GM12875 (cell line): ENCODE results near the gene TRIM44.
A peak's percentile ranks its signal among the peaks of the same experiment; 100 is the strongest.

Source experiments
- H3K4me3 ChIP-seq: one replicate; pipeline ENCODE4 v1.5.1; 2011; ENCODE audit warnings: low read depth, low read length, control low read depth
- TF ChIP-seq, protein P1 (sequence below): IDR thresholded peaks from 2 replicates; pipeline ENCODE4 v1.5.1; 2011; ENCODE audit warnings: low read depth, mild to moderate bottlenecking, control low read depth, inconsistent platforms, low read length, moderate library complexity, borderline replicate concordance; ENCODE audit not compliant: insufficient read depth

TRIM44 gene

DNA sequence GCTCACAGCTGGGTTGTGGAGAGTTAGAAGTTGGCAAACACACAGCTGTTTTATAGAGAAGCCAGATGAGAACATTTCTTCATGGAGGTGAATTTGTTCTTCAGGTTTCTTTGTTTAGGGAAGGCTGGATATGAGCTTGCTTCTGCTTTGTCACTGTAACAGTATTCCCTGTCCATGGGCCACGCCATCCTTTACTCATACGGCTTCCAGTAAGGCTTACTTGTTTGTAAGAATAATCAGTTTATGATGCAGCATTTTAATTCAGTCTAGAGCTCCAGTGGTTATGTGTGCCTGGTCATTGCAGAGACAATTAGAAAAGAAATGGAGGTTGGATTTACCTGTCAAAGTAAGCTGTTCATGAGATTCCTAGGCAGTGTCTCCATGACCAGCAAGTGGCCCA is 131.8 kb downstream of the TRIM44 start:
- TF ChIP-seq, protein P1, sequence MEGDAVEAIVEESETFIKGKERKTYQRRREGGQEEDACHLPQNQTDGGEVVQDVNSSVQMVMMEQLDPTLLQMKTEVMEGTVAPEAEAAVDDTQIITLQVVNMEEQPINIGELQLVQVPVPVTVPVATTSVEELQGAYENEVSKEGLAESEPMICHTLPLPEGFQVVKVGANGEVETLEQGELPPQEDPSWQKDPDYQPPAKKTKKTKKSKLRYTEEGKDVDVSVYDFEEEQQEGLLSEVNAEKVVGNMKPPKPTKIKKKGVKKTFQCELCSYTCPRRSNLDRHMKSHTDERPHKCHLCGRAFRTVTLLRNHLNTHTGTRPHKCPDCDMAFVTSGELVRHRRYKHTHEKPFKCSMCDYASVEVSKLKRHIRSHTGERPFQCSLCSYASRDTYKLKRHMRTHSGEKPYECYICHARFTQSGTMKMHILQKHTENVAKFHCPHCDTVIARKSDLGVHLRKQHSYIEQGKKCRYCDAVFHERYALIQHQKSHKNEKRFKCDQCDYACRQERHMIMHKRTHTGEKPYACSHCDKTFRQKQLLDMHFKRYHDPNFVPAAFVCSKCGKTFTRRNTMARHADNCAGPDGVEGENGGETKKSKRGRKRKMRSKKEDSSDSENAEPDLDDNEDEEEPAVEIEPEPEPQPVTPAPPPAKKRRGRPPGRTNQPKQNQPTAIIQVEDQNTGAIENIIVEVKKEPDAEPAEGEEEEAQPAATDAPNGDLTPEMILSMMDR: no peak
- no peak overlapping the region for H3K4me3 ChIP-seq

DNA sequence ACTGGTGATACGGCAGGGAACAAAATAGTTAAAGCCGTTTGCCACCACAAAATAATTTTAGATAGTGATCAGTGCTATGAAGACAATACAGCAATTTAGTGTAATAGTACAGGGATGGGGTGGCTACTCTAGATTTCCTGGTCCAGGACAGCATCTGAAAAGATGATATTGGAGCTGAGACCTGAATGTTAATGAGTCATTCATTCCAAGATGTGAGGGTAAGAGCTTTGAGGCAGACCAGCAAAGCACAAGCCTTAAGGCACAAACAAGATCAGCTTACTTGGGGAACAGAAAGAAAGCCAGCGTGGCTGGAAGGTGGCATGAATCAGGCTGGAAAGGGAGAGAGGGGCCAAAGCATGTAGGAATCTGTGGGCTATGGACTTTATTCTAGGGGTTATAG is 132.3 kb downstream of the TRIM44 start:
- TF ChIP-seq, protein P1: no peak
- H3K4me3 ChIP-seq: no peak overlapping the region

DNA sequence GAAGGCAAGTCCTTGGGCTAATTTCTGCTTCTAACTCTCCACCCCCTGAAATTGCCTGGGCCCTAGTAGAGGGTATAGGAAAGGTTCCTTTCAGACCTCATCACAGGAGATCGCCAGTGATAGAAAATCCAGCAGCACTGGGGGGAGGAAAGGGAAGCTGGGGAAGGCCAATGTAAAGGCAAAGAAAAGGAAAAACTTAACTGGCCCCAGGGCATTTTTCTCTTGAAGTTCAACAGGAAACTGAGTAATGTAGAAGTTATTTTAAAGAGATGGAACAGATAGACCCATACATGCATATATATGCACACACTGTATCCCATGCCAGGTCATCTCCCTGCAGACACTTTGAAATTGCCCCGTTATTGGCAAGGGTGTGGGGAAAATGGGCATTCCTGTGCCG is 134.0 kb downstream of the TRIM44 start:
- TF ChIP-seq, protein P1: no peak
- H3K4me3 ChIP-seq: no peak overlapping the region

DNA sequence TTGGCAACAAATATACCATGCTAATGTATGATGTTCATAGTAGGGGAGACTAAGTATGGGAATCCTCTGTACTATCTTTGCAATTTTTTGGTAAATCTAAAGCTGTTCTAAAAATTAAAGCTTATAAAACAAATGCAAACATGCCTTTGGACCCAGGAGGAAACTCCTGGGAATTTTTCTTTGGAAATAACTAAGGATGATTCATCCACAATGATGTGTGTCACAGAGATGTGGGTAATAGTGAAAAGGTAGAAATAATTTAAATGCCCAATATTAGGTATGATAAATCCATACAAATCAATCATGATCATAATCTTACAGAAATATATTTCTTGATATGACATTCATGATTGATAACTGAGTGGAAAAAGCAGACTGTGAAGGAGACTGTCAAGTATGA is 135.8 kb downstream of the TRIM44 start:
- TF ChIP-seq, protein P1: no peak
- no peak overlapping the region for H3K4me3 ChIP-seq

DNA sequence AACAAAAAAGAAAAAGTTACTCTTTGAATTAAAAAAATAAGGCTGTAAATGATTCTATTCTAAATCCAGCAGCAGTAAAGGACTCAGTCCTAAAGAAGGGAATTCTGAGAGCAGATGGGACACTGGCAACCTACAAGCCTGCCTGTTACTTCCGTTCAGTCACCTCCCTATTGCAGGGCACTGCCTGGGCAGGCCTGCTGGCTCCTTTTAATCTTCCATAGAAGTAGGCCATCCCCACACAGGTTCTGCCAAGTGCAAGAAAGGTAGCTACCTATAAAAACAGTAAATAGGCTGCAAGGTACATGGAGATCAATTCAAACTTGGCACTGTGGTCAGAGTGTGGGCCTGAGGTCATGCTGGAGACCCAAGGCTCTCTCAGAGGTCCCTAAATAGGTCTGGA is 136.4 kb downstream of the TRIM44 start:
- no peak overlapping the region for H3K4me3 ChIP-seq
- TF ChIP-seq, protein P1: no peak

DNA sequence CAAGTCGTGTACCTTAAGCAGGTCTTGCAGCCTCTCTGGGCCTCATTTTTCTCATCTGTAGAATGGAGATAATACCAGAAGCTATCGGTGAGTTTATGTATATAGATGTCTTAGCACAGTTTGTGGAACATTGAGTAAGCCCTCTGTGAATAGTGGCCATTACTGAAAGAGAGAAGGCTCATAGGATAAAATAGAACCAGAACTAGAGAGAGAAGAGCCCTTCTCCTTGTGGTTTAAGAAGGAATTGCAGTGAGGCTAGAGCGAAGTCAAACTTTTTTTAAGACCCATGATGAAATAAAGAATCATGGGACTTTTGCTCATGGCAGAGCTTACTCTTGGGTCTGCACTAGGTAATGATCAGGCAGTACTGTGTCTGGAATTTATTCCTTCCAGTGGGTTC is 137.1 kb downstream of the TRIM44 start:
- TF ChIP-seq, protein P1: peak; percentile 7; the same call in 1 of the 2 replicates
- H3K4me3 ChIP-seq: no peak overlapping the region

DNA sequence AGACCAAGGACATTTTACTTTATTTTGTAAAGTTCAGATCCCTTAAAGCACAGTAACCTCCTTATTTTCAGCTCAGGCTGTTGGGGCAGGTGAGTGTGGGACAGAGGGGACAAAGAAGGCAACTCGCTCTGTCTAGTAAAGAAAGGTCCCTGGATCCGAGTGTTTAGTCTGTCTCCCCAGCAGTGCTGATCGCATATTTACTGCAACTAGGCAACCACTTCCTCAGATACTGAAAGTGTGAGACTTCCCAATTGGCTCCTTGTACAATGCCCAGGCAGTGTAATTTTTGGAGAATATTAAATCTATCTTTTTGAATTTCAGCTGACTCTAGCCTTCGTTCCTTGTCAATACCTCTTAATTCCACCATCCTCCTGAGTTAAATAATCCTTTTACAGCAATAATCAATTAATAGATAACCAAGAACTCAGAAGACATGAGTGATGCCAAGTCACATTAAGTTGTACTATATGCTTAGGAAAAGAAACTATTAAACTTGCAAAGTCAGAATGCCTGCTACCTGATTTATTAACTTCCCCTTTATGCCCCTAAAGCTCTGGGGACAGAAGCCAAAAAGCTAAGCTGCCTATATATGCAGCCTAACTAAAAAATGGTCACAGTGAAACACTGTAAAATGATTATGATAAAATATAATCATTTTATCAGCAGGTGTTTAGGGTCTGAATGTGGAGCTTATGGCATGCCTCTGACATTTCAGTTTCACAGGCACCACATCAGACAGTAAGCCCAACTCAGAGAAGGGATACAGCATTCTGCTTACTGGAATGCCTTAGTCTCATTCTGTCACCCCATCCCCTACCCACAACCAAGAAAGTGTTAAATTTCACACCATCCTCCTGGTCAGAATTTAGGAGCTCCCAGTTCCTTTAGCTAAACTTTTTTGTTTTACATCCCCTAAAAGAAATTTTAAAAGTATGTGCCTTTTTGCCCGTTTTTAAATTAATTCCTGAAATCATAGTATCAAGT is 138.7 kb downstream of the TRIM44 start:
- H3K4me3 ChIP-seq: no peak overlapping the region
- TF ChIP-seq, protein P1: no peak
